Measurements from ENCODE around the gene LEKR1.

LEKR1 gene

DNA sequence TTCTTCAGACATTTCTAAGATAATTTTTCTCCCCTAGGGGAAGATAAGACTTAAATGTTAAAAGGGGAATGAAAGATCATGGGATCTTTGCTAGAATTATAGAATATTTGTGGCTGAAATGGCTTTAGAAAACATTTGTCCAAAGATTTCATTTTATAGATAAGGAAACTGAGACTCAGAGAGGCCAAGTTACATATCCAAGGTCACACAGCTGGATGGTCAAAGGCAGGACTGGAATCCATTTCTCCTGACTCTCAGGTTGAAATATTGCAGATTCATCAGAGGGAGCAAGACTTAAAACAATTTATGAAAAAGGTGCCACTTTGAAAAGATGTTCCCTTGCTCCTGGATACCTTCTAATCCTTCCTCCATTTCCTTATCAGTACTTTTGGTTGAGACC, 19.5 kb upstream of the LEKR1 start:
- peaks cover 9% of the 10 kb centered on the region; the same call in 1 of the 2 replicates for H3K9me3 ChIP-seq (ENCODE audit: insufficient read depth, low read length)
- no peaks in the 10 kb centered on the region for H3K27me3 ChIP-seq (ENCODE audit: insufficient read depth, insufficient read length)
- H3K9ac ChIP-seq (ENCODE audit: insufficient read length, low read depth): no peak overlapping the region
- no peak for TF ChIP-seq SUZ12 (IDR thresholded peaks at IDR 0.05; ENCODE audit: extremely low read depth, insufficient read depth, insufficient read length)
- no peak for TF ChIP-seq ZNF274 (IDR thresholded peaks at IDR 0.05; ENCODE audit: low read depth, low read length)
- TF ChIP-seq YY1 (IDR thresholded peaks at IDR 0.05; ENCODE audit: insufficient read depth, insufficient read length): no peak
- H3K36me3 ChIP-seq (ENCODE audit: insufficient read depth, insufficient read length, low read length): no peaks in the 10 kb centered on the region
- no peak for DNase-seq (ENCODE audit: low read depth, low spot score)
- H3K4me1 ChIP-seq (ENCODE audit: insufficient read depth, insufficient read length): no peaks in the 10 kb centered on the region
- no peak overlapping the region for H3K4me3 ChIP-seq (ENCODE audit: insufficient read length, low read depth)

GRCh38 chr3:156808025-156808424, 18.1 kb upstream of the LEKR1 start:
- no peaks in the 10 kb centered on the region for H3K27me3 ChIP-seq (ENCODE audit: insufficient read depth, insufficient read length)
- peaks cover 6% of the 10 kb centered on the region; the same call in 1 of the 2 replicates for H3K9me3 ChIP-seq (ENCODE audit: insufficient read depth, low read length)
- no peaks in the 10 kb centered on the region for H3K4me1 ChIP-seq (ENCODE audit: insufficient read depth, insufficient read length)
- H3K9ac ChIP-seq (ENCODE audit: insufficient read length, low read depth): no peak overlapping the region
- no peaks in the 10 kb centered on the region for H3K36me3 ChIP-seq (ENCODE audit: insufficient read depth, insufficient read length, low read length)
- no peak for DNase-seq (ENCODE audit: low read depth, low spot score)
- no peak overlapping the region for H3K4me3 ChIP-seq (ENCODE audit: insufficient read length, low read depth)
- TF ChIP-seq ZNF274 (IDR thresholded peaks at IDR 0.05; ENCODE audit: low read depth, low read length) (no peak), SUZ12 (IDR thresholded peaks at IDR 0.05; ENCODE audit: extremely low read depth, insufficient read depth, insufficient read length) (no peak), YY1 (IDR thresholded peaks at IDR 0.05; ENCODE audit: insufficient read depth, insufficient read length) (no peak)

GRCh38 chr3:156811089-156811862, 14.9 kb upstream of the LEKR1 start:
- H3K4me3 ChIP-seq (ENCODE audit: insufficient read length, low read depth): no peak overlapping the region
- H3K4me1 ChIP-seq (ENCODE audit: insufficient read depth, insufficient read length): no peaks in the 10 kb centered on the region
- H3K9me3 ChIP-seq (ENCODE audit: insufficient read depth, low read length): no peaks in the 10 kb centered on the region
- no peaks in the 10 kb centered on the region for H3K36me3 ChIP-seq (ENCODE audit: insufficient read depth, insufficient read length, low read length)
- peaks cover 10% of the 10 kb centered on the region for H3K27me3 ChIP-seq (ENCODE audit: insufficient read depth, insufficient read length)
- no peak overlapping the region for H3K9ac ChIP-seq (ENCODE audit: insufficient read length, low read depth)
- no peak for TF ChIP-seq ZNF274 (IDR thresholded peaks at IDR 0.05; ENCODE audit: low read depth, low read length)
- no peak for TF ChIP-seq SUZ12 (IDR thresholded peaks at IDR 0.05; ENCODE audit: extremely low read depth, insufficient read depth, insufficient read length)
- TF ChIP-seq YY1 (IDR thresholded peaks at IDR 0.05; ENCODE audit: insufficient read depth, insufficient read length): no peak
- no peak for DNase-seq (ENCODE audit: low read depth, low spot score)

DNA sequence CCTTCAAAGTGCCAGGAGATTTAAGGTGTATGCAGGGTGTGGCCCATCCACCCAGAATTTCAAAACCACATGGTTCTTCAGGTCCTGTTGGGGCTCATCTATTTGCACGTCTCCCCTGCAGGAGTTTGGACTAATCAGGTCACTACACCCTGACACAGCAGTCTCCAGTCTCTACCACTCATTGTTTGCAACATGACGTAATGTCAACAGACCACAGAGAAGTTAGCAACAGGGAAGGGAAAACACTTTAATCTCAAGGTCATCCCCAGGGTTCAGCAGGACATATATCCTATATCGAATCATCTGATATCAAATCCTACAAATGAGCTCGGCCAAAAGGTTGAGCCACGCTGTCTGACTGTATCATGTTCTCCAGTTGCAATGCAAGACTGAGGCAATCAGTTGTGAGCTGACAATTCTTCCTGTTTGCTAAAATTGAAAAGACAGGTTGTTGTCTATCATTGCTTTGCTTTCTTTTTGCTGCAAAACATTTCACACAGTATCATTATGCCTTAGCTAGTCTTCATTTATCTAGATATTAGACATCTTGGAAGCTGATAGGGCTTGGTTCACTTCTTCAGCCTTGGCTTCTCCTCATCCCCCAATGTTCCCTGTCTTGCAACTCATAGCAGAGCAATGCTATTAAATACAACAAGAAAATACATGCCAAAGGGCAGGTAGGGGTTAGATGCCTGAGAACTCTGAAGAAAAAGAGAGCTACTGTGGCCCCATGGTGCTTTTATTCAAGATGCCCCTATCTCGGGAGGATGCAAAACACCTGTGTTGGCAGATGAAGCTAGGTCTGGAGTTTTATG, 13.4 kb upstream of the LEKR1 start:
- Histone ChIP-seq H3K4me1 (ENCODE audit: insufficient read depth, insufficient read length) (no peaks in the 10 kb centered on the region), H3K27me3 (ENCODE audit: insufficient read depth, insufficient read length) (peaks cover 18% of the 10 kb centered on the region), H3K9ac (ENCODE audit: insufficient read length, low read depth) (no peak overlapping the region), H3K36me3 (ENCODE audit: insufficient read depth, insufficient read length, low read length) (no peaks in the 10 kb centered on the region), H3K4me3 (ENCODE audit: insufficient read length, low read depth) (no peak overlapping the region), H3K9me3 (ENCODE audit: insufficient read depth, low read length) (no peaks in the 10 kb centered on the region)
- DNase-seq (ENCODE audit: low read depth, low spot score): no peak
- TF ChIP-seq YY1 (IDR thresholded peaks at IDR 0.05; ENCODE audit: insufficient read depth, insufficient read length): no peak
- TF ChIP-seq ZNF274 (IDR thresholded peaks at IDR 0.05; ENCODE audit: low read depth, low read length): no peak
- TF ChIP-seq SUZ12 (IDR thresholded peaks at IDR 0.05; ENCODE audit: extremely low read depth, insufficient read depth, insufficient read length): no peak

DNA sequence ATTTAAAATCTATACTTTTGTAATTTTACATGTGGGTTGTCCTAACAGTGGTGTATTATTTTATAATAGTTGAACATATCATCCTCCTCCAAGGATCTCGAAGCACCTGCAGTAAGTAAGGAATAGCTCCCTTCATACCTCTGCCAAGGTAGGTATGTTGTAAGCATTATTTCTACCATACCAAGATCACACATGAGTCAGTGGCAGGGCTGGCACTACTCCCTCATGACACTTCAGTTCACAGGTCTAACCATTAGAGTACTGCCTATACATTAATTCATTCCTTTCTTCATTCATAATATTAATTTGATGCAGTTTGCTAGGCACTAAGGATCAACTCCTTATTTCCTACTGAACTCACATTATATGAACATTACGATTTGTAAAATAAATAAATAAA, 11.9 kb upstream of the LEKR1 start:
- no peaks in the 10 kb centered on the region for H3K4me1 ChIP-seq (ENCODE audit: insufficient read depth, insufficient read length)
- TF ChIP-seq YY1 (IDR thresholded peaks at IDR 0.05; ENCODE audit: insufficient read depth, insufficient read length): no peak
- no peak for TF ChIP-seq ZNF274 (IDR thresholded peaks at IDR 0.05; ENCODE audit: low read depth, low read length)
- no peak for TF ChIP-seq SUZ12 (IDR thresholded peaks at IDR 0.05; ENCODE audit: extremely low read depth, insufficient read depth, insufficient read length)
- H3K36me3 ChIP-seq (ENCODE audit: insufficient read depth, insufficient read length, low read length): no peaks in the 10 kb centered on the region
- no peak for DNase-seq (ENCODE audit: low read depth, low spot score)
- H3K9ac ChIP-seq (ENCODE audit: insufficient read length, low read depth): no peak overlapping the region
- peaks cover 23% of the 10 kb centered on the region for H3K27me3 ChIP-seq (ENCODE audit: insufficient read depth, insufficient read length)
- H3K9me3 ChIP-seq (ENCODE audit: insufficient read depth, low read length): no peaks in the 10 kb centered on the region
- no peak overlapping the region for H3K4me3 ChIP-seq (ENCODE audit: insufficient read length, low read depth)

GRCh38 chr3:156816091-156816793, 9.9 kb upstream of the LEKR1 start:
- no peaks in the 10 kb centered on the region for H3K4me1 ChIP-seq (ENCODE audit: insufficient read depth, insufficient read length)
- DNase-seq (ENCODE audit: low read depth, low spot score): no peak
- H3K36me3 ChIP-seq (ENCODE audit: insufficient read depth, insufficient read length, low read length): no peaks in the 10 kb centered on the region
- peak overlapping the region; percentile 36 for H3K4me3 ChIP-seq (ENCODE audit: insufficient read length, low read depth)
- H3K9ac ChIP-seq (ENCODE audit: insufficient read length, low read depth): peak overlapping the region; percentile 61
- no peaks in the 10 kb centered on the region for H3K9me3 ChIP-seq (ENCODE audit: insufficient read depth, low read length)
- TF ChIP-seq YY1 (IDR thresholded peaks at IDR 0.05; ENCODE audit: insufficient read depth, insufficient read length) (no peak), SUZ12 (IDR thresholded peaks at IDR 0.05; ENCODE audit: extremely low read depth, insufficient read depth, insufficient read length) (no peak), ZNF274 (IDR thresholded peaks at IDR 0.05; ENCODE audit: low read depth, low read length) (no peak)
- peaks cover 23% of the 10 kb centered on the region for H3K27me3 ChIP-seq (ENCODE audit: insufficient read depth, insufficient read length)
